Keratinocyte (primary cell): ENCODE measurements around the gene PPM1M.

Source experiments
- EZH2 ChIP-seq: IDR thresholded peaks from one replicate; pipeline ENCODE4 v1.6.1; 2012; ENCODE audit warnings: inconsistent platforms, mild to moderate bottlenecking, low read length, moderate library complexity
- TF ChIP-seq, protein P1 (sequence below), 3 experiments: IDR thresholded peaks in 1 of 3; conservative IDR thresholded peaks in 1 of 3; optimal IDR thresholded peaks in 1 of 3; 2 replicates in 2 of 3; 3 replicates in 1 of 3; pipeline versions ENCODE3 to v1.5.1; 2011; ENCODE audit warnings: low read length in 3 of 3, mild to moderate bottlenecking in 3 of 3, moderate library complexity in 2 of 3, control low read depth in 1 of 3, inconsistent platforms in 1 of 3; ENCODE audit not compliant: insufficient read depth in 2 of 3; ENCODE audit errors: extremely low read depth in 1 of 3

DNA sequence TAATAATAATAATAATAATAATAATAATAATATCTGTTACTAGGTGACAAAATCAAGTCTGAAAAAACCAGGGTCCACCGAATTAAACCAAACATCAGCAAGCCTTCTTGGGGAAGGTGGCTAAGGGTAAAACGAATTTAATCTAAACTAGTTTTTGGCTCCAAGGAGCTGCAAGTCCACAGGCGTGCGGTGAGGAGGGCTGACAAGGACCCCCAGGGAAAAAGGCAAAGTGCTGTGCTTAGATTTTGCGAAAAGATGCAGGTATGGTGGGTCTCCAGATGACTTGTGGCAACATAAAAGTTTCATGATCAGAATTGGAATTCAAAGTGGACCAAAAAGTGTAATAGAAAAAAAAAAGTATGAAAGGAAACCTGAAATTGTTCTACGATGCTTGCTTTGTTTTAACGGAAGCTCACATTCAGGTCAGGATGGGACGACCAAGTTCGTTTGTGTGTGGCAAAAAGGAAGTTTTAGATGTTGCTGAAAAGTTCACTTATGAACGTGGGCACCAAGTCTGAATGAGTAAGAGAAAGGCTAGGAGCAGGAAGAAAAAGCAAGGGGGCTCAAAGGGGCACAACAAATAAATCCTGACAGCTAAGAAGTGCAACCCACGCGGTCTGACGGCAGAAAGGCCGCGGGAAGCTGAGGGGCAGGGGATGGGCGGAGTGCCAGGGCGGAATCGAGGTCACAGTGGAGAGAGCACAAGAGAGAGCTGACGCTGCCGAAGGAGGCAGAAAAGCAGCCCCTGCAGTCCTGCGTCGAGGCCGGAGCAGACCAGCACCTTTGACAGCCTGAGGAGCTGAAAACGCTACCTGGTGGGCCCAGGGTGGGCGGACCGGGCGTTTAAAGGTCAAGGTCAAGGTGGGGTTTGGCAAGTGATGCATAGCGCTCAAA, 31.8 kb downstream of the PPM1M start:
- TF ChIP-seq, protein P1, sequence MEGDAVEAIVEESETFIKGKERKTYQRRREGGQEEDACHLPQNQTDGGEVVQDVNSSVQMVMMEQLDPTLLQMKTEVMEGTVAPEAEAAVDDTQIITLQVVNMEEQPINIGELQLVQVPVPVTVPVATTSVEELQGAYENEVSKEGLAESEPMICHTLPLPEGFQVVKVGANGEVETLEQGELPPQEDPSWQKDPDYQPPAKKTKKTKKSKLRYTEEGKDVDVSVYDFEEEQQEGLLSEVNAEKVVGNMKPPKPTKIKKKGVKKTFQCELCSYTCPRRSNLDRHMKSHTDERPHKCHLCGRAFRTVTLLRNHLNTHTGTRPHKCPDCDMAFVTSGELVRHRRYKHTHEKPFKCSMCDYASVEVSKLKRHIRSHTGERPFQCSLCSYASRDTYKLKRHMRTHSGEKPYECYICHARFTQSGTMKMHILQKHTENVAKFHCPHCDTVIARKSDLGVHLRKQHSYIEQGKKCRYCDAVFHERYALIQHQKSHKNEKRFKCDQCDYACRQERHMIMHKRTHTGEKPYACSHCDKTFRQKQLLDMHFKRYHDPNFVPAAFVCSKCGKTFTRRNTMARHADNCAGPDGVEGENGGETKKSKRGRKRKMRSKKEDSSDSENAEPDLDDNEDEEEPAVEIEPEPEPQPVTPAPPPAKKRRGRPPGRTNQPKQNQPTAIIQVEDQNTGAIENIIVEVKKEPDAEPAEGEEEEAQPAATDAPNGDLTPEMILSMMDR (optimal IDR thresholded peaks at IDR 0.05 in 1 of 3, IDR thresholded peaks at IDR 0.05 in 1 of 3, conservative IDR thresholded peaks at IDR 0.05 in 1 of 3; ENCODE audit: extremely low read depth in 1 of 3, insufficient read depth in 2 of 3, low read length in 3 of 3) = no peak
- TF ChIP-seq EZH2 = no peak
